ENCODE results near the gene LIME1. TPM values are rescaled to one million over a fixed set of nuclear protein-coding genes. Genes with fewer than 3 reads are reported as not detected.

Gene LIME1
- total RNA-seq, 1 donor = 117 TPM

DNA sequence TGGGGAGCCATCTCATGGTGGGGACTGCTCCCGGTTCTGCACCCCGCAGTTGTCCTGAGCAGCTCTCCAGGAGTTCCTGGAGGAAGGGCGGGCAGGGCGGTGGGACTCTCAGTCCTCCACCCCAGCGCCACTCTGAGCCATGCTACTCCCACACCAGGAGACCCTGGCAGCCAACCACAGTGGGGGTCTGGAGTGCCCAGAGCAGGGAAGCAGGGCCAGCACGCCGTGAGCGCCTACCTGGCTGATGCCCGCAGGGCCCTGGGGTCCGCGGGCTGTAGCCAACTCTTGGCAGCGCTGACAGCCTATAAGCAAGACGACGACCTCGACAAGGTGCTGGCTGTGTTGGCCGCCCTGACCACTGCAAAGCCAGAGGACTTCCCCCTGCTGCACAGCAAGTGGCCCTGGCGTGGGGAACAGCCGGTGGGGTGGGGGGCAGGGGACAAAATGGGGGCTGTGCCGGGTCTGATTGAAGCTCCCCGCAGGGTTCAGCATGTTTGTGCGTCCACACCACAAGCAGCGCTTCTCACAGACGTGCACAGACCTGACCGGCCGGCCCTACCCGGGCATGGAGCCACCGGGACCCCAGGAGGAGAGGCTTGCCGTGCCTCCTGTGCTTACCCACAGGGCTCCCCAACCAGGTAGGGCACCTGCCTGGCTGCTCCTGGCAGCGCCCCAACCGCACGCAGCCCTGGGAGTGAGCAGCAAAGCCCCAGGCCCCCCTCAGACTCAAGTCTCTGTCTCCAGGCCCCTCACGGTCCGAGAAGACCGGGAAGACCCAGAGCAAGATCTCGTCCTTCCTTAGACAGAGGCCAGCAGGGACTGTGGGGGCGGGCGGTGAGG, 41.7 kb upstream of the LIME1 start:
- Histone ChIP-seq H3K9me3 (ENCODE audit: low read depth, low read length) (no peaks in the 10 kb centered on the region), H3K27me3 (ENCODE audit: insufficient read depth, low read length) (no peaks in the 10 kb centered on the region), H3K4me3 (ENCODE audit: low read length) (no peak overlapping the region), H3K4me1 (ENCODE audit: insufficient read depth, low read length) (peaks cover 18% of the 10 kb centered on the region)

DNA sequence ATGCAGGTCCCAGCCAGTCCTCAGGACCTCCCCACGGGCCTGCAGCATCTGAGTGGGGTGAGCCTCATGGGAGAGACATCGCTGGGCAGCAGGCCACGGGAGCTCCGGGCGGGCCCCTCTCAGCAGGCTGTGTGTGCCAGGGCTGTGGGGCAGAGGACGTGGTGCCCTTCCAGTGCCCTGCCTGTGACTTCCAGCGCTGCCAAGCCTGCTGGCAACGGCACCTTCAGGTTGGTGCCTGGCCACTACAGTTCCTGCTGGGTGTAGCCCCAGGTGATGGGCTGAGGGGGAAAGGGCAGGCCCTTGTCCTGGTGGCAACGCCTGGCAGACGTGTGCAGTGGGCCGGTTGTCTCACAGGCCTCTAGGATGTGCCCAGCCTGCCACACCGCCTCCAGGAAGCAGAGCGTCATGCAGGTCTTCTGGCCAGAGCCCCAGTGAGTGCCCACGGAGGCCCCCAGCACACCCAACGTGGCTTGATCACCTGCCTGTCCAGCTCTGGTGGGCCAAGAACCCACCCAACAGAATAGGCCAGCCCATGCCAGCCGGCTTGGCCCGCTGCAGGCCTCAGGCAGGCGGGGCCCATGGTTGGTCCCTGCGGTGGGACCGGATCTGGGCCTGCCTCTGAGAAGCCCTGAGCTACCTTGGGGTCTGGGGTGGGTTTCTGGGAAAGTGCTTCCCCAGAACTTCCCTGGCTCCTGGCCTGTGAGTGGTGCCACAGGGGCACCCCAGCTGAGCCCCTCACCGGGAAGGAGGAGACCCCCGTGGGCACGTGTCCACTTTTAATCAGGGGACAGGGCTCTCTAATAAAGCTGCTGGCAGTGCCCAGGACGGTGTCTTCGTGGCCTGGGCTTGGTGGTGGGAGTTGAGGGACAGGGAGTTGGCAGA, 40.8 kb upstream of the LIME1 start:
- Histone ChIP-seq H3K4me3 (ENCODE audit: low read length) (no peak overlapping the region), H3K9me3 (ENCODE audit: low read depth, low read length) (no peaks in the 10 kb centered on the region), H3K4me1 (ENCODE audit: insufficient read depth, low read length) (peaks cover 18% of the 10 kb centered on the region)

DNA sequence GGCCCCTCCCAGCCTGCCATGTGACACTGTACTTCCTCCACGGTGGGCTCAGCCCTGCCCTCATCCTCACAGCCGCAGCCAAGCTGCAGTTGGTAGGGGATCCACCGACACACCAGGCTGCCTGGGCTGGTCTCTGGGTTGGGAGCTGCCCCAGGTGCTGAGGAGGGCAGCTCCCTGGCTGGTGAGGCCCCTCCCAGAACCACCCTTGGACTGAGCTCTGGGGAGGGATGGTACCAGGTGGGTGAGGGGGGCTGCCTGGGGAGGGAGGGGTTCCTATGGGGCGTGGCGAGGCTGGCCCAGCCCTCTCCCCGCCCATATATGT, 40.2 kb upstream of the LIME1 start:
- Histone ChIP-seq H3K27me3 (ENCODE audit: insufficient read depth, low read length) (no peaks in the 10 kb centered on the region), H3K4me1 (ENCODE audit: insufficient read depth, low read length) (peaks cover 18% of the 10 kb centered on the region), H3K9me3 (ENCODE audit: low read depth, low read length) (no peaks in the 10 kb centered on the region), H3K4me3 (ENCODE audit: low read length) (no peak overlapping the region)

More for the DNA sequence above, 40.8 kb upstream of the LIME1 start:
- no peaks in the 10 kb centered on the region for H3K27me3 ChIP-seq (ENCODE audit: insufficient read depth, low read length)

DNA sequence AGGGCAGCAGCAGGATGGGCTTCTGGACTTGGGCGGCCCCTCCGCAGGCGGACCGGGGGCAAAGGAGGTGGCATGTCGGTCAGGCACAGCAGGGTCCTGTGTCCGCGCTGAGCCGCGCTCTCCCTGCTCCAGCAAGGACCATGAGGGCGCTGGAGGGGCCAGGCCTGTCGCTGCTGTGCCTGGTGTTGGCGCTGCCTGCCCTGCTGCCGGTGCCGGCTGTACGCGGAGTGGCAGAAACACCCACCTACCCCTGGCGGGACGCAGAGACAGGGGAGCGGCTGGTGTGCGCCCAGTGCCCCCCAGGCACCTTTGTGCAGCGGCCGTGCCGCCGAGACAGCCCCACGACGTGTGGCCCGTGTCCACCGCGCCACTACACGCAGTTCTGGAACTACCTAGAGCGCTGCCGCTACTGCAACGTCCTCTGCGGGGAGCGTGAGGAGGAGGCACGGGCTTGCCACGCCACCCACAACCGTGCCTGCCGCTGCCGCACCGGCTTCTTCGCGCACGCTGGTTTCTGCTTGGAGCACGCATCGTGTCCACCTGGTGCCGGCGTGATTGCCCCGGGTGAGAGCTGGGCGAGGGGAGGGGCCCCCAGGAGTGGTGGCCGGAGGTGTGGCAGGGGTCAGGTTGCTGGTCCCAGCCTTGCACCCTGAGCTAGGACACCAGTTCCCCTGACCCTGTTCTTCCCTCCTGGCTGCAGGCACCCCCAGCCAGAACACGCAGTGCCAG, 39.7 kb upstream of the LIME1 start, which contains the start of gene TNFRSF6B:
TNFRSF6B (plus strand) TSS at position 25 of the 729 bp plus-strand sequence; CDS start at position 141, 116 bp downstream.
- peaks cover 18% of the 10 kb centered on the region for H3K4me1 ChIP-seq (ENCODE audit: insufficient read depth, low read length)
- H3K4me3 ChIP-seq (ENCODE audit: low read length) = no peak within 1 kb of the TSS
- H3K27me3 ChIP-seq (ENCODE audit: insufficient read depth, low read length) = no peaks in the 10 kb centered on the region
- no peaks in the 10 kb centered on the region for H3K9me3 ChIP-seq (ENCODE audit: low read depth, low read length)

DNA sequence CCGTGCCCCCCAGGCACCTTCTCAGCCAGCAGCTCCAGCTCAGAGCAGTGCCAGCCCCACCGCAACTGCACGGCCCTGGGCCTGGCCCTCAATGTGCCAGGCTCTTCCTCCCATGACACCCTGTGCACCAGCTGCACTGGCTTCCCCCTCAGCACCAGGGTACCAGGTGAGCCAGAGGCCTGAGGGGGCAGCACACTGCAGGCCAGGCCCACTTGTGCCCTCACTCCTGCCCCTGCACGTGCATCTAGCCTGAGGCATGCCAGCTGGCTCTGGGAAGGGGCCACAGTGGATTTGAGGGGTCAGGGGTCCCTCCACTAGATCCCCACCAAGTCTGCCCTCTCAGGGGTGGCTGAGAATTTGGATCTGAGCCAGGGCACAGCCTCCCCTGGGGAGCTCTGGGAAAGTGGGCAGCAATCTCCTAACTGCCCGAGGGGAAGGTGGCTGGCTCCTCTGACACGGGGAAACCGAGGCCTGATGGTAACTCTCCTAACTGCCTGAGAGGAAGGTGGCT, 39.1 kb upstream of the LIME1 start:
- Histone ChIP-seq H3K27me3 (ENCODE audit: insufficient read depth, low read length) (no peaks in the 10 kb centered on the region), H3K4me1 (ENCODE audit: insufficient read depth, low read length) (peaks cover 18% of the 10 kb centered on the region), H3K9me3 (ENCODE audit: low read depth, low read length) (no peaks in the 10 kb centered on the region), H3K4me3 (ENCODE audit: low read length) (no peak overlapping the region)

DNA sequence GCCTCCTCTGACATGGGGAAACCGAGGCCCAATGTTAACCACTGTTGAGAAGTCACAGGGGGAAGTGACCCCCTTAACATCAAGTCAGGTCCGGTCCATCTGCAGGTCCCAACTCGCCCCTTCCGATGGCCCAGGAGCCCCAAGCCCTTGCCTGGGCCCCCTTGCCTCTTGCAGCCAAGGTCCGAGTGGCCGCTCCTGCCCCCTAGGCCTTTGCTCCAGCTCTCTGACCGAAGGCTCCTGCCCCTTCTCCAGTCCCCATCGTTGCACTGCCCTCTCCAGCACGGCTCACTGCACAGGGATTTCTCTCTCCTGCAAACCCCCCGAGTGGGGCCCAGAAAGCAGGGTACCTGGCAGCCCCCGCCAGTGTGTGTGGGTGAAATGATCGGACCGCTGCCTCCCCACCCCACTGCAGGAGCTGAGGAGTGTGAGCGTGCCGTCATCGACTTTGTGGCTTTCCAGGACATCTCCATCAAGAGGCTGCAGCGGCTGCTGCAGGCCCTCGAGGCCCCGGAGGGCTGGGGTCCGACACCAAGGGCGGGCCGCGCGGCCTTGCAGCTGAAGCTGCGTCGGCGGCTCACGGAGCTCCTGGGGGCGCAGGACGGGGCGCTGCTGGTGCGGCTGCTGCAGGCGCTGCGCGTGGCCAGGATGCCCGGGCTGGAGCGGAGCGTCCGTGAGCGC, 38.5 kb upstream of the LIME1 start:
- no peaks in the 10 kb centered on the region for H3K27me3 ChIP-seq (ENCODE audit: insufficient read depth, low read length)
- no peak overlapping the region for H3K4me3 ChIP-seq (ENCODE audit: low read length)
- H3K4me1 ChIP-seq (ENCODE audit: insufficient read depth, low read length) = peaks cover 18% of the 10 kb centered on the region
- no peaks in the 10 kb centered on the region for H3K9me3 ChIP-seq (ENCODE audit: low read depth, low read length)

DNA sequence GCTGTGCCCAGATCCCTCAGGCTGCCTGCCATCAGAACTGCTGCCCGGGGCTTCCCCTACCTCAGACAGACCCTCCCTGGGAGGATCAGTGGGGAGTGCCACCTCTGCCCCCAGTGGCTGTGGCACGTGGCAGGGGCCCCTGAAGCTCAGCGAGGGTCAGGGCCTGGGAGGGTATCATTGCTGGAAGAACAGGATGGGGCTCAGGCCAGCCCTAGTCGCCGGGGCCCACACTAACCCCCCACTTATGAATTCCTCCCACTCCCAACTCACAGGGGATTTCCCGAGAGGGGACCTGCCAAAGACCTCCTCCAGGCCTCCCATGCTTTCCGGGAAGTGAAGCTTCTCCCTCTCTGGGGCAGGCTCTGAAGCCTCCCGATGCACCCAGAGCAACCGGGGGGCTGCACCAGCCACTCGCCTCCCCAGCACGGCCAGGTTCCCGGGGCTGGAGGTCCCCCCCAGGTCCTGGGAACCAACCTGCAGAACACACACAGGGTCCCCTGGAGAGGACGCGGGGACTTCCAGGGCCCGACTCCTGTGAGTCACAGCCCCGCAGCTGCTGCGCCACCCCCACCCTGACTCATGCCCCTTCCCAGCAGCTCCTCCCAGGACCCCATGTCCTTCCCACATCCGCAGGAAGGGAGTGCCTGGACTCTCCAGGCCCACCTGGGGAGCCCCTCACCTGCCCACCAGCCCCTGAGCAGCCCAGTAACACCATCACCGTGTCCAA, 37.6 kb upstream of the LIME1 start:
- no peaks in the 10 kb centered on the region for H3K27me3 ChIP-seq (ENCODE audit: insufficient read depth, low read length)
- H3K9me3 ChIP-seq (ENCODE audit: low read depth, low read length) = no peaks in the 10 kb centered on the region
- no peak overlapping the region for H3K4me3 ChIP-seq (ENCODE audit: low read length)
- H3K4me1 ChIP-seq (ENCODE audit: insufficient read depth, low read length) = peaks cover 18% of the 10 kb centered on the region

DNA sequence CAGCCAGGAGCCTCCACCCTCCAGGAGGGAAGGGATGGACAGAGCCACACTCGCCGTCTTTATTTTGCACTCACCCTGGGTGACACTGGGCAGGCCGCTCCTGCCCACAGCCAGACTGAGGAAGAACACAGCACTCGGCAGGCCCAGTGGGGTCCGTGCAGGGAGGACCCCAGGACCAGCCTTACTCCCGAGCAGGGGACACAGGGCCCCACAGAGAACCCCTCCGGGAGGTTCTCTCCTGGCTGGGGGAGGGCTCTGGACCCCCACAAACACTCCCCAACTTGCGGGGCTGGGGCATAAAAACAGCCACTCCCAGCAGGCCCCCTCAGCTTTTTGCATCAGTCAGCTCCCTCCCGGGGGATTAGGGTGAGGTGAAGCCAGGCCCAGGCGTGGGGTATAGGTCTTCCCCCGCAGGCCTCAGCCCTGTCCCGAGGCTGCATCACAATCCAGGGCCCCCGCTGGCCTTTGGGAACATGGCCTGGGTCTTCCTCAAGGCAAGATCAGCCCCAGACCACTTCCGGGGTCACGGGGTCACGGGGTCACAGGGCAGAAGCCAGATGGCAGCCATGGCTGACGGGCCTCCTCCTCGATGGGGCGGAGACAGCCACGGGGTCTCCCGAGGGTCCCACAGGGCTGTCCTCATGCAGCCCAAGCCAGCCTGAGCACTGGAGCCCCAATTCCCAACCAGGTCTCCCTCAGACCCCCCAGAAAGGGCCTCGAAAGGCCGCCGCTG, 36.8 kb upstream of the LIME1 start:
- Histone ChIP-seq H3K9me3 (ENCODE audit: low read depth, low read length) (no peaks in the 10 kb centered on the region), H3K4me3 (ENCODE audit: low read length) (no peak overlapping the region), H3K4me1 (ENCODE audit: insufficient read depth, low read length) (peaks cover 18% of the 10 kb centered on the region), H3K27me3 (ENCODE audit: insufficient read depth, low read length) (no peaks in the 10 kb centered on the region)

DNA sequence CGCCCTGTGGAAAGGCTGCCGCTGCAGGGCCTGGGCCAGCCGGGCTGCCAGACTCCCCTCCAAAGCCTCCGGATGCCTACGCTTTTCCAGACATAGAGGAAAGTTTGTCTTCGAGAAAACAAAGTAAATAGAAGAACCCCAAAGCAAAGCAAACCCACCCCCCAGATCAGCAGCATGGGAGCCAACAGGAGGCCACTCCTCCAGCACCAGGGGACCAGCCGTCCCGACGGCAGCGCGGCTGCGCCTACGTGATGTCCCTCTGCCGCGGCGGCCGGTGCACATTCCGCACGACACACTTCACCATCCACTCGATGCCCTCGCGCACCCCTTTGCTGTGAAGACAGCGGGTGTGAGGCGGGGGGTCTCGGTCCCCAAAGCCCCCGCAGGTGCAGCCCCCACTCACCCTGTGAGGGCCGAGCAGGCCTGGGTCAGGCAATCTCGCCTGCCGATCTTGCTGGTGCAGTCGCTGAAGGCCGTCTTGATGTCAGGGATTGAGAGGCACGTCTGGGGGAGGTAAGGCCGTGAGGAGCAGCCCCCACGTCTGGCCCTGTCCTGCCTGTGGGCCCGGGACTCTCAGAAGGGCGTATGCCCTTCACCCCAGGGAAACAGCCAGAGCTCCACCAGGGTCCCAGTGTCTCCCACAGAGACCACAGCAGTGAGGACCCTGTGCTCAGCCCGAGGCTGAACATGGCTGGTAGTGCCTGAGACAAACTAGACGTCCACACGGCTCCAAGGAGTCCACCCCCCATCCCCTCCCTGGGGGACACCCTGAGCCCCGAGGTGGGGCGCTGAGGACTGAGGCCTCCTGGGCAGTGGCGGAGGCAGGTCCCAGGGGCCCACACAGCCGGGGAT, 36.0 kb upstream of the LIME1 start:
- Histone ChIP-seq H3K27me3 (ENCODE audit: insufficient read depth, low read length) (no peaks in the 10 kb centered on the region), H3K9me3 (ENCODE audit: low read depth, low read length) (no peaks in the 10 kb centered on the region), H3K4me1 (ENCODE audit: insufficient read depth, low read length) (peaks cover 18% of the 10 kb centered on the region), H3K4me3 (ENCODE audit: low read length) (no peak overlapping the region)

DNA sequence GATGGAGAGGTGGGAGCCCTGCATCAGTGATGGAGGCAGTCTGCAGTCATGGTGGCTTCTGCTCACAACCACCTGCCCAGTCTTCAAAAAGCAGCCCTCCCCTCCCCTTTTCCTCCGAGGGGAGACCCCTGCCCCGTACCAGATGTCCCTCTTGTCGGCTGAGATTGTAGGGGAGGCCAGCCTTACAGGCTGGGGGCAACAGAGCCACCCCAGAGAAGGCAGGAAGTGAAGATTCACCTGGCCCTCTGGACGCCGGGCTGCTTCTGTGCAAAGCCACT, 35.5 kb upstream of the LIME1 start:
- Histone ChIP-seq H3K9me3 (ENCODE audit: low read depth, low read length) (no peaks in the 10 kb centered on the region), H3K27me3 (ENCODE audit: insufficient read depth, low read length) (no peaks in the 10 kb centered on the region), H3K4me1 (ENCODE audit: insufficient read depth, low read length) (peaks cover 17% of the 10 kb centered on the region), H3K4me3 (ENCODE audit: low read length) (no peak overlapping the region)

DNA sequence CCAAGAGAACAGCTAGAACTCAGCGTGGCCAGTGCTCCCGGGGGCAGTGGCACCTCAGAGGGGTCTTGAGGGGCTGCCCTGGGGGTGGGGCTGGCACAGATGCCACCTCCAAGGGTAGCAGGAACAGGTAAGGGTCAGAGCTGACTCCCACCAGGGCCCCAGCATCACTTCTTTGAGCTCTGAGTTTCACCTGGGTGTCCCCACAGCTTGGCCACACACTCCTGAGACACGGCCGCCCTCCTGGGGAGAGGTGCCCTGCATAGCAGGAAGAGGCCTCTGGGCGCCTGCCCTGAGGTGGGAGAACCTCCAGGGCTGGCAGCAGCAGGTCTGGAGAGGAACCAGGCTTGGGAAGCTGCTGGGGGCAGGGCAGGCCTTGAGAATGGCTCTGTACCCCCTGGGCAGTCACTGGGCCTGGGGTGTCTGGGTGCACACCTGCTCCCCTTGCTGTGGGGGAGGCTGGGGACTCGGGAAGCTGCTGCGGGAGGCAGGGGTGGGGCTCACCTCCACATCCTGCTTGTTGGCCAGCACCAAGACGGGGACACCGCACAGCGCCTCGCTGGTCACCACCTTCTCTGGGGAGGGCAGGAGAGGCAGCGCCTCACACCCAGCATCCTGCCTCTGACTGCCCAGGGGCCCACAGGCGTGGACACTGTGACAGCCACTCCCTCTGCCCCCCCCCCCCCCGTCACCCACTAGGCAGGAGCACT, 35.0 kb upstream of the LIME1 start:
- Histone ChIP-seq H3K4me3 (ENCODE audit: low read length) (no peak overlapping the region), H3K27me3 (ENCODE audit: insufficient read depth, low read length) (no peaks in the 10 kb centered on the region), H3K9me3 (ENCODE audit: low read depth, low read length) (no peaks in the 10 kb centered on the region), H3K4me1 (ENCODE audit: insufficient read depth, low read length) (peaks cover 18% of the 10 kb centered on the region)

DNA sequence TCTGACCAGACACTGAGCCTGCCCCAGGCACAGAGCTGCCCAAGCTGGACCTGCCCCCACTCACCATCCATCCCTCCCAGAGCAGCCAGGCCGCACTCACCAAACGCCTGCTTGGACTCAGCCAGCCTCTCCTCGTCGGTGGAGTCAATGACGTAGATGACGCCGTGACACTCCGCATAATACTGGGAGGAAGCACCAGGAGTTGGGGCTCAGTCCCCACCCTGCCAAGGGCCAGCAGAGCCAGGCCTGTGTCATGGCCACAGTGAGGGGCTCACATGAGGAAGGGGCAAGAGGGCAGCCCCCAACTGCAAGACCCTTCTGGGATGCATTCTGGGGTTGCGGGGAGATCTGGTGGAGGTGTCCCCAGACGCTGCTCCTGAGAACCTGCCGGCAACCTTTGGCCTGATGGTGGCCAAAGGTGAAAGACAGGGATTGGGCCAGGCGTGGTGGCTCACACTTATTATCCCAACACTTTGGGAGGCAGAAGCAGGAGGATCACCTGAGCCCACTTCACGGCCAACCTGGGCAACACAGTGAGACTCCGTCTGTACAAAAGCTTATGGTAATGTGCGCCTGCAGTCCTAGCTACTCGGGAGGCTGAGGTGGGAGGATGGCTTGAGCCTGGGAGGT, 34.3 kb upstream of the LIME1 start:
- Histone ChIP-seq H3K9me3 (ENCODE audit: low read depth, low read length) (no peaks in the 10 kb centered on the region), H3K4me1 (ENCODE audit: insufficient read depth, low read length) (peaks cover 18% of the 10 kb centered on the region), H3K4me3 (ENCODE audit: low read length) (no peak overlapping the region), H3K27me3 (ENCODE audit: insufficient read depth, low read length) (no peaks in the 10 kb centered on the region)
